NCI-H460 (cell line): ENCODE measurements around the gene KLF15. TPM values are rescaled to one million over a fixed set of nuclear protein-coding genes. Genes with fewer than 3 reads are reported as not detected.

Source experiments
- total RNA-seq: library from RNA; depleted of rRNA; stranded (reverse); fragments of >200 nt; shearing (Covaris generic); gene quantifications from 2 replicates; pipeline ENCODE4 v1.2.3, GENCODE V29; 2014; rRNA removed

The KLF15 gene
- total RNA-seq, 1 experiment from 2014 or later = 1.2 TPM

Other genes with a start within 250 kb of the KLF15 start
- 0.46 and 0.54 TPM in 2 replicates for gene ALDH1L1, start 176.8 kb downstream of the KLF15 start, total RNA-seq
- gene CFAP100, start 37.5 kb upstream of the KLF15 start, total RNA-seq = not detected in 2 replicates
- gene ZXDC, start 118.5 kb upstream of the KLF15 start, total RNA-seq = 19.5 and 20.6 TPM in 2 replicates
- gene UROC1, start 160.4 kb upstream of the KLF15 start, total RNA-seq = not detected in 2 replicates
- gene CHST13, start 166.7 kb upstream of the KLF15 start, total RNA-seq = not detected in 2 replicates
- not detected in 2 replicates for gene C3orf22, start 201.5 kb upstream of the KLF15 start, total RNA-seq